CD4-positive, alpha-beta memory T cell (primary cell): ENCODE results near the gene TCP1. TPM values are rescaled to one million over a fixed set of nuclear protein-coding genes. Genes with fewer than 3 reads are reported as not detected.

Source experiments
- CTCF ChIA-PET: fragments of 350-600 bp; sonication (Branson Sonifier 250); formaldehyde crosslinking; loops from one replicate; lab custom pipeline; 2021; ENCODE audit warnings: inconsistent platforms; ENCODE audit not compliant: partially characterized antibody; lab: Charles Lee
- POLR2A ChIA-PET: fragments of 350-600 bp; sonication (Branson Sonifier 250); formaldehyde crosslinking; loops from one replicate; lab custom pipeline; 2021; ENCODE audit not compliant: partially characterized antibody; lab: Charles Lee
- DNase-seq, 5 donors: peaks; one replicate each; pipeline versions ENCODE4 v3.0.0 to v3.0.0-alpha.2; 2020 to 2022; ENCODE audit warnings: mixed read lengths in 1 of 5
- H3K27ac ChIP-seq: one replicate; pipeline ENCODE4 v1.7.0; 2013; ENCODE audit warnings: low read depth, low read length
- H3K27me3 ChIP-seq: 2 replicates; pipeline ENCODE4 v1.7.0; 2013; ENCODE audit warnings: mild to moderate bottlenecking, low read length, moderate library complexity; ENCODE audit not compliant: insufficient read depth
- H3K36me3 ChIP-seq: 2 replicates; pipeline ENCODE4 v1.7.0; 2013; ENCODE audit warnings: mild to moderate bottlenecking, low read length, moderate library complexity; ENCODE audit not compliant: insufficient read depth
- H3K4me1 ChIP-seq: 2 replicates; pipeline ENCODE4 v1.7.0; 2013; ENCODE audit warnings: mild to moderate bottlenecking, low read length, moderate library complexity; ENCODE audit not compliant: insufficient read depth
- H3K4me3 ChIP-seq, 2 donors: one replicate each; pipeline ENCODE4 v1.7.0; 2013; ENCODE audit warnings: low read length in 2 of 2, mild to moderate bottlenecking in 1 of 2
- H3K9me3 ChIP-seq, 2 donors: one replicate each; pipeline ENCODE4 v1.7.0; 2013; ENCODE audit warnings: low read length in 2 of 2, control low read depth in 1 of 2; ENCODE audit not compliant: control insufficient read depth in 1 of 2
- H3K27ac Mint-ChIP-seq, 7 donors: one replicate each; pipeline ENCODE4 v1.8.0; 2020 to 2021; ENCODE audit warnings: mixed read lengths in 7 of 7, mild to moderate bottlenecking in 6 of 7, inconsistent platforms in 3 of 7, moderate library complexity in 3 of 7
- H3K27me3 Mint-ChIP-seq, 2 donors: one replicate each; pipeline ENCODE4 v1.8.0; 2020 to 2021; ENCODE audit warnings: mixed read lengths in 2 of 2
- H3K36me3 Mint-ChIP-seq, 2 donors: one replicate each; pipeline ENCODE4 v1.8.0; 2020 to 2021; ENCODE audit warnings: mixed read lengths in 2 of 2, inconsistent platforms in 1 of 2, mild to moderate bottlenecking in 1 of 2
- H3K4me1 Mint-ChIP-seq, 4 donors: one replicate each; pipeline ENCODE4 v1.8.0; 2020 to 2021; ENCODE audit warnings: mixed read lengths in 4 of 4, mild to moderate bottlenecking in 1 of 4
- H3K4me3 Mint-ChIP-seq, 8 donors: one replicate each; pipeline ENCODE4 v1.8.0; 2020 to 2021; ENCODE audit warnings: mixed read lengths in 8 of 8, mild to moderate bottlenecking in 7 of 8, moderate library complexity in 6 of 8, inconsistent platforms in 3 of 8
- H3K9me3 Mint-ChIP-seq, 8 donors: one replicate each; pipeline ENCODE4 v1.8.0; 2020 to 2021; ENCODE audit warnings: mixed read lengths in 8 of 8, mild to moderate bottlenecking in 5 of 8, inconsistent platforms in 3 of 8, moderate library complexity in 1 of 8
- intact Hi-C: fragments of 100-400 bp; cut with micrococcal nuclease; formaldehyde crosslinking; loops from one replicate; pipeline ENCODE4 v1.15.1; 2023
- polyA plus RNA-seq, 2 donors: library from polyadenylated mRNA; unstranded; fragments of 300-500 nt; fragmentation: Illumina TruSeq; gene quantifications; one replicate each; pipeline ENCODE4 v1.2.3, GENCODE V29; 2021
- total RNA-seq, 2 experiments: library from RNA; stranded (reverse); gene quantifications; one replicate each; pipeline ENCODE4 v1.2.3, GENCODE V29; 2021

TCP1 gene
- total and polyA plus RNA-seq, 4 experiments from 2014 or later: 84.3 to 162 (median 133) TPM

DNA sequence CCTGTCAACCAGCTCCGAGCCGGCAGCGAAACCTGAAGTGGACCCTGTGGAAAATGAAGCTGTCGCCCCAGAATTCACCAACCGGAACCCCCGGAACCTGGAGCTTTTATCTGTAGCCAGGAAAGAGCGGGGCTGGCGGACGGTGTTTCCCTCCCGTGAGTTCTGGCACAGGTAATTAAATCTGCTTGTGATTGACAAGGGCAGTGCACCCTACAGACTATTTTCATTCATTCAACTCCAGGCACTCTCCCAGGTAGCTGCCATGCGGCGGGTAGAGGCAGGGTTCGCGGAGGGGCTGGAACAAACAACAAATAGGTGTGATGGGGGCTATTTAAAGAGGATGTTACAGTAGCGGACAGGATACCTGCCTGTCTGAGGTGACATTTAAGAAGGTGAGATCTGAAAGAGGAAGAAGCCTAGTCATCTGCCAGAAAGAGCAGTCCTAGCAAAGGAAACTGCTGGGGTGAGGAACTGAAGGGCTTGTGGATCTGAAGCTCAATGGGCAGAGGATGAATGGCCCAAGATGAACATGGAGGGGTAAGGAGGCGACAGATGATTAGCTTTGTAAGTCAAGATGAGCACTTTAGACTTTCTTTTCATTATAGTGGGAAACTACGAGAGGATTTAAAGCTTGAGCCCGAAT lies 1.7 kb upstream of the TCP1 start:
- Histone ChIP-seq H3K4me1 (peaks cover 49% of the 10 kb centered on the region), H3K36me3 (peaks cover 24% of the 10 kb centered on the region), H3K4me3 (peak overlapping the region; percentile 81 to 90), H3K27me3 (no peaks in the 10 kb centered on the region), H3K27ac (peak overlapping the region; percentile 93), H3K9me3 (no peaks in the 10 kb centered on the region)
- H3K36me3 Mint-ChIP-seq: peaks cover 26 to 66% of the 10 kb centered on the region in 2 donors
- intact Hi-C loops: loop anchor here (10.0 kb wide), 1 partner anchor 674 kb away; no protein-coding TSS in a partner anchor
- H3K4me3 Mint-ChIP-seq: peak overlapping the region; percentile 93 to 99 (median 97)
- H3K4me1 Mint-ChIP-seq: peaks cover 33 to 74% (median 55%) of the 10 kb centered on the region in 4 donors
- ChIA-PET POLR2A (interaction anchor here (0.6 to 6.8 kb wide), 15 partner anchors 8 to 225 kb away, joined by 3 to 169 read pairs (median 7); partner anchors contain the start of genes ACAT2, PNLDC1, SOD2 and WTAP), CTCF (interaction anchor here (0.9 to 4.3 kb wide), 10 partner anchors 10 to 151 kb away, joined by 3 to 37 read pairs (median 6); partner anchors contain the start of genes ACAT2, SOD2 and WTAP)
- peak overlapping the region; percentile 93 to 99 (median 97) for H3K27ac Mint-ChIP-seq
- DNase-seq: peak in 3 of 5 donors; percentile 6 to 46 (median 10)
- no peaks in the 10 kb centered on the region for H3K27me3 Mint-ChIP-seq
- no peaks in the 10 kb centered on the region for H3K9me3 Mint-ChIP-seq

DNA sequence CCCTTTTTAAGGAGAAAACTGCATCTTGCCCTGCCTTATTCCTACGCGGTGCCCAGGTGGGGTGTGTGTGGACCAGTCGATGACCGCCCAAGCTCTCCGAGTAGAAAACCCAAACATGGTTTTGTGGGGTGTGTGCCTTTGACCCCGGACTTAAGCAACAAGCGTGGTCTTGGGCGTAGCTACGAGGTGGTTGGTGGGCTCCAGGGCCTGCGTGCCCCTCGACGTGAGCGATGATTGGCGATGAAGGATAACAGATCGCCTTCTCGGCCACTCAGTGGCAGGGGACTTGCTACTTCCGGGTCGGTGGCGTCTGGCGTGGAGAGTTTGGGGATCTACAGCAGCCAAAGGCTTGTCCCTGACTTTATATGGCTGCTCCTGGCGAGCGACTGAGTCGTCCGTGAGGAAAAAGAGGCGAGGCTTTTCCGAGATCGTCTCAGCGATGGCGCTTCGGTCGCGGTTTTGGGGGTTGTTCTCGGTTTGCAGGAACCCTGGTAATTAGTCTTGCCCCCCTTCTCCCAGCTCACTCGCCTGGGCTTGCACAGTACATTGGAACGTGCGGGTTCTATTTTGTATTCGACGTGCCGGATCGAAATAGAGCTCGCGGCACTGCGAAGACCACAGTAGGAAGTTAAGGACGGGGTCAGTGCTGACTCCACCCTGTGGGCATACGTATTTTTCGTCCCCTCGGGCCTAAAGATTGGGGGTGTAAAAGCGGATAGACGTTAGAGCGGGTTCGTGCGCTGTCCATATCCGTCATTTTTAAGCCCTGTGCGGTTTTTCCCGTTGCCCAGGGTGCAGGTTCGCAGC lies 950 bp upstream of the TCP1 start, which contains the start of gene MRPL18:
MRPL18 (plus strand) TSS at position 319 of the 807 bp plus-strand sequence; CDS start at position 440, 121 bp downstream.
- no peaks in the 10 kb centered on the region for H3K27me3 ChIP-seq
- peak; percentile 82 to 93 (median 86) for DNase-seq
- H3K4me1 ChIP-seq: peaks cover 54% of the 10 kb centered on the region
- CTCF ChIA-PET: interaction anchor here (0.9 to 4.3 kb wide), 15 partner anchors 9 to 152 kb away, joined by 3 to 37 read pairs (median 6); partner anchors contain the start of genes ACAT2, SOD2 and WTAP
- peaks cover 31% of the 10 kb centered on the region for H3K36me3 ChIP-seq
- Mint-ChIP-seq H3K27ac (peak within 1 kb of the TSS; percentile 93 to 99 (median 97)), H3K36me3 (peaks cover 31 to 70% of the 10 kb centered on the region in 2 donors), H3K9me3 (no peaks in the 10 kb centered on the region), H3K4me3 (peak within 1 kb of the TSS; percentile 93 to 99 (median 97)), H3K27me3 (no peaks in the 10 kb centered on the region), H3K4me1 (peaks cover 34 to 76% (median 59%) of the 10 kb centered on the region in 4 donors)
- H3K4me3 ChIP-seq: peak within 1 kb of the TSS; percentile 81 to 90
- intact Hi-C loops: loop anchor here (10.0 kb wide), 1 partner anchor 674 kb away; no protein-coding TSS in a partner anchor
- no peaks in the 10 kb centered on the region for H3K9me3 ChIP-seq
- H3K27ac ChIP-seq: peak within 1 kb of the TSS; percentile 93
- POLR2A ChIA-PET: interaction anchor here (0.6 to 6.8 kb wide), 32 partner anchors 9 to 1205 kb away, joined by 3 to 169 read pairs (median 4); partner anchors contain the start of genes ACAT2, PNLDC1, SOD2 and WTAP

DNA sequence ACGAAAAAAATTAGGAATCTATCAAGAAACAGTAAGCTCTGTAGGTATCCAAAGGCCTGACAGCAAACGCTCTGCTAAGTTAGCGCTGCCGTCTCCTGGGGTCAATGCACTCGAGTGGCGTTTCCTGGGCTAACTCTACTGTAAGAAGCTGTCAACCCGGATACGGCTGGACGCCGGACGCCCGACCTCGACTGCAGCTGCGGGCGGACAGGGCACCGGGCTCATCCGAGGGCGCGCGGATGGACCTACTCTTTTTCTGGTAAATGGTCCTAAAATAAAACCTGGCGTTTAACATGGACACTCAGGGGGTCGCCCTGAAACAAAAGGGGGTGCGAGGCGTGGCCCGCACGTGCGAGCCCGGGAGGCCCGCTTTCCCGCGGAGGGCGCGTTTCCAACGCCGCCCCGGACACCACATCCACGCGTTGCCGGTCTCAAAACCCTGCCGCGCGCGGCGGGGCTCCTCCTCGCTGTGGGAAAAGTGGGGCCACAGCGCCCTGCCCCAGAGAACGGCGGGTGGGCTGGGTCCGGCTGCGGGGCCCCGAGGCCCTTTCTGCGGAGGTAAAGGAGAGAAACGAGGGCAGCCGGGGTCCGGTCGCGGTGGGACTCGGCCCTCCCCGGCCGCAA lies 537 bp downstream of the TCP1 start:
- POLR2A ChIA-PET: interaction anchor here (1.0 to 6.8 kb wide), 15 partner anchors 13 to 673 kb away, joined by 3 to 169 read pairs (median 5); partner anchors contain the start of genes ACAT2, SOD2 and WTAP
- CTCF ChIA-PET: interaction anchor here (1.0 to 4.3 kb wide), 6 partner anchors 8 to 97 kb away, joined by 4 to 37 read pairs (median 12); partner anchors contain the start of genes SOD2 and WTAP
- H3K9me3 ChIP-seq: no peaks in the 10 kb centered on the region
- peaks cover 30 to 70% (median 55%) of the 10 kb centered on the region in 4 donors for H3K4me1 Mint-ChIP-seq
- no peaks in the 10 kb centered on the region for H3K9me3 Mint-ChIP-seq
- peaks cover 33 to 70% of the 10 kb centered on the region in 2 donors for H3K36me3 Mint-ChIP-seq
- H3K36me3 ChIP-seq: peaks cover 39% of the 10 kb centered on the region
- peaks cover 54% of the 10 kb centered on the region for H3K4me1 ChIP-seq
- H3K4me3 Mint-ChIP-seq: peak overlapping the region; percentile 94 to 99 (median 97)
- intact Hi-C loops: loop anchor here (1.0 to 2.0 kb wide), 4 partner anchors 27 to 180 kb away; partner anchors contain the start of genes ACAT2, IGF2R, SOD2 and WTAP
- peak overlapping the region; percentile 93 for H3K27ac ChIP-seq
- peak overlapping the region; percentile 88 to 94 (median 93) for H3K27ac Mint-ChIP-seq
- peak overlapping the region; percentile 43 to 90 for H3K4me3 ChIP-seq
- no peaks in the 10 kb centered on the region for H3K27me3 ChIP-seq
- peak in 2 of 5 donors; percentile 19 to 40 for DNase-seq
- no peaks in the 10 kb centered on the region for H3K27me3 Mint-ChIP-seq

- H3K36me3 Mint-ChIP-seq: peaks cover 37 to 74% of the 10 kb centered on the region in 2 donors
- H3K36me3 ChIP-seq: peaks cover 43% of the 10 kb centered on the region
- DNase-seq: peak; percentile 3 to 45 (median 13)
Observed at GRCh38 chr6:159788276-159788675, 1.1 kb downstream of the TCP1 start.

DNA sequence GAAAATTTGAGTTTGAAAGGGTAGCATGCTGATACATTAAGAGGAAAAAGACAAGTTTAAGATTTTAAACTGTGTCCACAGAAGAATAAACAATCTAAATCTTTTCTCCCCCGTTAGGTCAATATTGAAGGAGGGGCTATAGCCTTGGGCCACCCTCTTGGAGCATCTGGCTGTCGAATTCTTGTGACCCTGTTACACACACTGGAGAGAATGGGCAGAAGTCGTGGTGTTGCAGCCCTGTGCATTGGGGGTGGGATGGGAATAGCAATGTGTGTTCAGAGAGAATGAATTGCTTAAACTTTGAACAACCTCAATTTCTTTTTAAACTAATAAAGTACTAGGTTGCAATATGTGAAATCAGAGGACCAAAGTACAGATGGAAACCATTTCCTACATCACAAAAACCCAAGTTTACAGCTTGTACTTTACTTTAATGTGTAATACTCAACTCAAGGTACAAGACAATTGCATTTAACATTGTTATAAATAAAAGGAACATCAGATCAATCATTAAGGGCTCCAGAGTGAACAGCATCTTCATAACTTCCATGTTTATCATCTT lies 10.8 kb downstream of the TCP1 start:
- Mint-ChIP-seq H3K4me1 (peaks cover 10 to 18% (median 16%) of the 10 kb centered on the region in 4 donors), H3K27ac (peak overlapping the region in 2 of 7 donors; percentile 39 to 55), H3K4me3 (no peak overlapping the region), H3K27me3 (no peaks in the 10 kb centered on the region), H3K9me3 (no peaks in the 10 kb centered on the region), H3K36me3 (peaks cover 42 to 91% of the 10 kb centered on the region in 2 donors)
- H3K36me3 ChIP-seq: peaks cover 69% of the 10 kb centered on the region
- no peaks in the 10 kb centered on the region for H3K4me1 ChIP-seq
- CTCF ChIA-PET: no interaction called here
- no peaks in the 10 kb centered on the region for H3K9me3 ChIP-seq
- intact Hi-C loops: no loop called here
- POLR2A ChIA-PET: no interaction called here
- no peak overlapping the region for H3K27ac ChIP-seq
- no peak overlapping the region for H3K4me3 ChIP-seq
- no peak for DNase-seq
- H3K27me3 ChIP-seq: no peaks in the 10 kb centered on the region

More at GRCh38 chr6:159788276-159788675, 1.1 kb downstream of the TCP1 start:
- Histone ChIP-seq H3K4me3 (peak overlapping the region; percentile 43 to 90), H3K27me3 (no peaks in the 10 kb centered on the region), H3K9me3 (no peaks in the 10 kb centered on the region), H3K4me1 (peaks cover 54% of the 10 kb centered on the region), H3K27ac (peak overlapping the region; percentile 93)
- peaks cover 33 to 68% (median 53%) of the 10 kb centered on the region in 4 donors for H3K4me1 Mint-ChIP-seq
- CTCF ChIA-PET: interaction anchor here (1.0 to 4.3 kb wide), 5 partner anchors 8 to 96 kb away, joined by 4 to 37 read pairs (median 8); partner anchors contain the start of genes SOD2 and WTAP
- H3K9me3 Mint-ChIP-seq: no peaks in the 10 kb centered on the region
- intact Hi-C loops: loop anchor here (2.0 kb wide), 1 partner anchor 181 kb away; the partner anchor contains the start of gene IGF2R
- POLR2A ChIA-PET: interaction anchor here (1.1 to 6.8 kb wide), 11 partner anchors 12 to 674 kb away, joined by 3 to 169 read pairs (median 5); partner anchors contain the start of genes ACAT2, SOD2 and WTAP
- H3K27ac Mint-ChIP-seq: peak overlapping the region; percentile 88 to 94 (median 93)
- H3K27me3 Mint-ChIP-seq: no peaks in the 10 kb centered on the region
- peak overlapping the region; percentile 88 to 99 (median 95) for H3K4me3 Mint-ChIP-seq

- peak overlapping the region in 2 of 7 donors; percentile 39 to 55 for H3K27ac Mint-ChIP-seq
- H3K9me3 ChIP-seq: no peaks in the 10 kb centered on the region
- ChIA-PET CTCF (no interaction called here), POLR2A (interaction anchor here (1.4 kb wide), 1 partner anchor 12 kb away, joined by 7 read pairs; the partner anchor contains the start of genes MRPL18 and TCP1)
- no peaks in the 10 kb centered on the region for H3K4me1 ChIP-seq
- no peaks in the 10 kb centered on the region for H3K27me3 Mint-ChIP-seq
- H3K4me3 ChIP-seq: no peak overlapping the region
- no peak overlapping the region for H3K4me3 Mint-ChIP-seq
- H3K27me3 ChIP-seq: no peaks in the 10 kb centered on the region
- H3K27ac ChIP-seq: no peak overlapping the region
- H3K9me3 Mint-ChIP-seq: no peaks in the 10 kb centered on the region
- intact Hi-C loops: no loop called here
- H3K36me3 Mint-ChIP-seq: peaks cover 40 to 90% of the 10 kb centered on the region in 2 donors
- no peak for DNase-seq
- peaks cover 64% of the 10 kb centered on the region for H3K36me3 ChIP-seq
- H3K4me1 Mint-ChIP-seq: peaks cover 10 to 16% (median 14%) of the 10 kb centered on the region in 4 donors
Observed at GRCh38 chr6:159778131-159778530, 11.3 kb downstream of the TCP1 start.
